BJ (cell line): Measurements from ENCODE around the gene PERM1. TPM values are rescaled to one million over a fixed set of nuclear protein-coding genes. Genes with fewer than 3 reads are reported as not detected.
"Not testable (repeated sequence)": the region's sequence is repeated elsewhere in the genome, so short reads cannot be mapped to it uniquely, and the experiment has no call there.

Experiments used
- CTCF ChIA-PET: fragments of 350-600 bp; formaldehyde crosslinking; extraction: SDS; loops from one replicate; lab custom pipeline; 2021; ENCODE audit warnings: antibody characterized with exemption, inconsistent platforms; lab: Yijun Ruan, JAX
- POLR2A ChIA-PET: fragments of 300-600 bp; sonication (Branson Sonifier 250); formaldehyde crosslinking; extraction: SDS; loops from one replicate; lab custom pipeline; 2021; ENCODE audit warnings: antibody characterized with exemption; lab: Charles Lee
- DNase-seq: peaks from one replicate; pipeline ENCODE4 v3.0.0-alpha.2; 2011; ENCODE audit warnings: low read depth
- H3K27me3 ChIP-seq: 2 replicates; pipeline ENCODE4 v1.6.0; 2011; ENCODE audit warnings: low read length; ENCODE audit not compliant: control insufficient read depth, insufficient read depth
- H3K36me3 ChIP-seq: 2 replicates; pipeline ENCODE4 v1.5.1; 2011; ENCODE audit warnings: low read length; ENCODE audit not compliant: control insufficient read depth, insufficient read depth
- H3K4me3 ChIP-seq: 2 replicates; pipeline ENCODE4 v1.5.1; 2011; ENCODE audit warnings: low read depth, mild to moderate bottlenecking, control low read depth, low read length
- polyA plus RNA-seq: library from polyadenylated mRNA; depleted of rRNA; stranded (reverse); fragments of >200 nt; gene quantifications from 2 replicates; pipeline ENCODE4 v1.2.3, GENCODE V29; 2011
- TF ChIP-seq, protein P1 (sequence below): IDR thresholded peaks from 2 replicates; pipeline ENCODE4 v1.5.1; 2011; ENCODE audit warnings: low read depth, mild to moderate bottlenecking, control low read depth, inconsistent platforms, low read length, moderate library complexity; ENCODE audit not compliant: insufficient read depth

Gene PERM1
- polyA plus RNA-seq, 1 experiment: not detected

DNA sequence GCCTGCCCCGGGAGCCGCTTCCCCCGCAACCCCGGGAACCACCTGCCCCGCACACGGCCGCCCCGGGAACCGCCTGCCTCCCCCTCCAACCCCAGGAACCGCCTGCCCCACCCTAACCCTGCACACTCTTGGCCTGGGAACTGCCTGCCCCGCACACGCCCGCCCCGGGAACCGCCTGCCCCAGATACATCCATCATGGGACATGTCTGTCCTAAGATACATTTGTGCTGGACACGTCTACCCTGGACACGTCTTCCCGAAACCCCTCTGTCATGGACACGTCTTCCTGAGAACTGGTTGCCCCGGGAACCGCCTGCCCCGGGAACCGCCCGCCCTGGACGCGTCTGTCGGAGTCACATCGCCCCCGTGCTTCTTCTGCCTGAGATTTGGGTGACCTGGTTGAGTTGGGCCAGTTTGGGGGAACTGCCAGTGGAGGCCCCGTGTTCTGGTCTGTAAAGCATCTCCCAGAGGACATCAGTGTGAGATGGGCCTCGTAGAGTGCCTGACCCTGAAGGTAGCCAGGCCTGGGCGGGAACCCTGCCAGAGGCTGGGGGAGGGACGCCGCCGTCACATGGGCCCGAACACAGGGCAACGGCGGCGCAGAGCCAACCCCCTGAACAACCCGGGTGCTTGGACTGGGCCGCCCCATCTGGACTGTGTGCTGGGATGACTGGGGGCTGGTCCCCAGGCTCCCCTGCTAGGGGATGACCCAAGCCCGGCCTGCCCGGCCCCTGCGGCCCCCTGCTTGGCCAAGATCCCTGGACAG, 3.6 kb downstream of the PERM1 start:
- CTCF ChIA-PET: no interaction called here
- no peaks in the 10 kb centered on the region for H3K36me3 ChIP-seq
- POLR2A ChIA-PET: no interaction called here
- H3K4me3 ChIP-seq: no peak overlapping the region
- no peak for DNase-seq
- TF ChIP-seq, protein P1, sequence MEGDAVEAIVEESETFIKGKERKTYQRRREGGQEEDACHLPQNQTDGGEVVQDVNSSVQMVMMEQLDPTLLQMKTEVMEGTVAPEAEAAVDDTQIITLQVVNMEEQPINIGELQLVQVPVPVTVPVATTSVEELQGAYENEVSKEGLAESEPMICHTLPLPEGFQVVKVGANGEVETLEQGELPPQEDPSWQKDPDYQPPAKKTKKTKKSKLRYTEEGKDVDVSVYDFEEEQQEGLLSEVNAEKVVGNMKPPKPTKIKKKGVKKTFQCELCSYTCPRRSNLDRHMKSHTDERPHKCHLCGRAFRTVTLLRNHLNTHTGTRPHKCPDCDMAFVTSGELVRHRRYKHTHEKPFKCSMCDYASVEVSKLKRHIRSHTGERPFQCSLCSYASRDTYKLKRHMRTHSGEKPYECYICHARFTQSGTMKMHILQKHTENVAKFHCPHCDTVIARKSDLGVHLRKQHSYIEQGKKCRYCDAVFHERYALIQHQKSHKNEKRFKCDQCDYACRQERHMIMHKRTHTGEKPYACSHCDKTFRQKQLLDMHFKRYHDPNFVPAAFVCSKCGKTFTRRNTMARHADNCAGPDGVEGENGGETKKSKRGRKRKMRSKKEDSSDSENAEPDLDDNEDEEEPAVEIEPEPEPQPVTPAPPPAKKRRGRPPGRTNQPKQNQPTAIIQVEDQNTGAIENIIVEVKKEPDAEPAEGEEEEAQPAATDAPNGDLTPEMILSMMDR: no peak
- no peaks in the 10 kb centered on the region for H3K27me3 ChIP-seq

DNA sequence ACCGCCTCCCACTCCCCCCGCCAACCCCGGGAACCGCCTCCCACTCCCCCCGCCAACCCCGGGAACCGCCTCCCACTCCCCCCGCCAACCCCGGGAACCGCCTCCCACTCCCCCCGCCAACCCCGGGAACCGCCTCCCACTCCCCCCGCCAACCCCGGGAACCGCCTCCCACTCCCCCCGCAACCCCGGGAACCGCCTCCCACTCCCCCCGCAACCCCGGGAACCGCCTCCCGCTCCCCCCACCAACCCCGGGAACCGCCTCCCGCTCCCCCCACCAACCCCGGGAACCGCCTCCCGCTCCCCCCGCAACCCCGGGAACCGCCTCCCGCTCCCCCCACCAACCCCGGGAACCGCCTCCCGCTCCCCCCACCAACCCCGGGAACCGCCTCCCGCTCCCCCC, 5.1 kb downstream of the PERM1 start:
- POLR2A ChIA-PET, H3K36me3 ChIP-seq, H3K27me3 ChIP-seq, DNase-seq, H3K4me3 ChIP-seq: not testable (repeated sequence)
- CTCF ChIA-PET: interaction anchor here (0.6 to 3.2 kb wide), 12 partner anchors 8 to 107 kb away, joined by 3 to 14 read pairs (median 4); partner anchors contain the start of genes HES4 and PLEKHN1

DNA sequence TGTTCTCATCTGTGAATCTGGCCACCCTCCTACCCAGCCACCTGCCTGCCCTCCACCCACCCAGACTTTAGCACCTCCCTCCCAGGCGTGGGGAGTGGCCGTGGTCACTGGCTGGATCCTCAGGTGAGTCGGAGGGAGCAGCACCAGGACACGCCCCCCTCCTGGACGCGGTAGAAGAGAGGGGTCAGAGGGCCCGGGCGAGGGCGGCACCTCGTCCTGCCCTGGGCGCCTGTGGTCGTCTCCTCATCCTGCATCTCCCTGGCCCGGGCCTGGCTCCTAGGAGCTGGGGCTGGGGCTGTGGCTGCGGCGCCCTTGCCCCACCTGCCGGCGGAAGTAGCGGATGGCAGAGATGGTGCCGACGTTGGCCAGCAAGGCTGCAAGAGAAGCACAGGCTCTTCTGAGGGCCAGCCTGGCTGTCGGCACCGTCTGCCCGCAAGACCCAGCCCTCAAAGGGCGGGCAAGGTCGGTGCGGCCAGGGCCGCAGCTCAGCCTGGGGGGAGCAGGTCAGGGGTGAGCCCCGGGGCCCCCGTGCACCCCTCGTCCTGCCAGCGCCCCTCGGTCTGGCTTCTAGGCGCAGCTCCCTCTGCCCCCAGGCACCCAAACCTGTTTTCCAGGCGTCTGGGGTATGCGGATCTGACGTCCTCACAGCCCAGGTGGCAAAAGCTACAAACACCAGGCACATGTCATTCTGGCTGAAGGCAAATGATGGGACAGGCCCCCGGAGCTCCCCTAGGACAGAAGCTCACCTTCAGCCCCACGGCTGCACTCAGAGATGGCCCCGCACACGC, 5.8 kb downstream of the PERM1 start:
- Histone ChIP-seq H3K27me3 (no peaks in the 10 kb centered on the region), H3K36me3 (no peaks in the 10 kb centered on the region), H3K4me3 (peak overlapping the region; percentile 42)
- CTCF ChIA-PET: interaction anchor here (0.5 to 3.2 kb wide), 17 partner anchors 8 to 331 kb away, joined by 3 to 14 read pairs (median 3); partner anchors contain the start of genes HES4 and PLEKHN1
- DNase-seq: no peak
- TF ChIP-seq, protein P1: peak; percentile 80
- POLR2A ChIA-PET: no interaction called here

DNA sequence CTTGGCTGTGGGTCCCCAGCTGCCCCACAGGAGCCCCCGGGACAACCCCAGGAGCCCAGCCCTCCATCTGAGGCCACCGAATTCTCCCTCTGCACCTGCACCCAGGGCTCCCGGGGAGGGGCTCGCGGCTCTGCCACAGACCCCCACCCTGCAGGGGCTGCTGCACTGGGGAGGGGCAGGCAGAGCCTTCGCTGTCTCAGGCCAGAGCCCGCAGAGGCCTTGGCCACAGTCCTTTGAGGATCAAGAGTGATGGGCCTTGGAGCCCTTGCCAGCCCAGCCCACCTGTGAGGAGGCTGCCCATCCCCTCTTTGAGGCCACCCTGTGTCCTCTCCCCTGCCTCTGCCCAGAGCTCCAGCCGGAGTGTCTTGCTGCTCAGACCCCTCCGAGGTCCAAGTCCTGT, 6.5 kb downstream of the PERM1 start:
- no peaks in the 10 kb centered on the region for H3K27me3 ChIP-seq
- POLR2A ChIA-PET: no interaction called here
- CTCF ChIA-PET: interaction anchor here (0.5 to 3.2 kb wide), 15 partner anchors 9 to 332 kb away, joined by 3 to 14 read pairs (median 4); partner anchors contain the start of genes HES4 and PLEKHN1
- no peaks in the 10 kb centered on the region for H3K36me3 ChIP-seq
- DNase-seq: no peak
- TF ChIP-seq, protein P1: no peak
- no peak overlapping the region for H3K4me3 ChIP-seq

DNA sequence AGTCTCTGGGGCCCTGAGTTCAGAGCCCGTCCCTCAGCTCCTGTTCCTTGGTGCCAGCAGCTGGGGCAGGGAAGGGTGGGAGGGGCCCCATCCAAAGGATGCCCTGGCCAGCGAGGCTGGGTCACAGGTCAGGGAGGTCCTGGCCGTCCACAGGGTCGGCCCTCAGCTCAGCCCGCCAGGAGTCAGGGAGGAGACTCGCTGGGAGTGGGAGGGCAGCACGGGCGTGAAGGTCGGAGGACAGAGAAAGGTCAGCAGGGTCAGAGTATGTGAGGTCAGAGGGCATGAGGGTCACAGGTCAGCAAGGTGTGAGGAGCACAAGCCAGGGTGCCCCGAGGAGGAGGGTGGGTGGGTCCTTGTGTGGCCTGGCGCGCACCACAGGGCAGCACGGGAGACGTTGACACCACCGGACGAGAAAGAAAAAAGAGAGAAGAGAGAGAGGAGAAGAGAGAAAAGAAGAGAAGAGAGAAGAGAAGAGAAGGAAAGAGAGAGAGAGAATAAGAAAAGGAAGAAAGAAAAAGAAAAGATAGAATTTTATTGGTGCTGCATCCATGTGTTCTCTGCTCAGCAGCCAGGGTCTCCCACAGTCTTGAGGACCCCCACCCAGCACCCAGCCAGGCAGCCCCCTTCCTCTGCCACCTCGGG, 7.1 kb downstream of the PERM1 start:
- CTCF ChIA-PET: interaction anchor here (0.6 to 3.2 kb wide), 6 partner anchors 9 to 105 kb away, joined by 3 to 14 read pairs (median 6); partner anchors contain the start of gene PLEKHN1
- no peak overlapping the region for H3K4me3 ChIP-seq
- no peaks in the 10 kb centered on the region for H3K36me3 ChIP-seq

More for the DNA sequence above, 7.1 kb downstream of the PERM1 start:
- no peaks in the 10 kb centered on the region for H3K27me3 ChIP-seq
- POLR2A ChIA-PET: no interaction called here
- DNase-seq: no peak
- TF ChIP-seq, protein P1: no peak
